IMR-90 (cell line): ENCODE data around the gene IFT81. TPM values are rescaled to one million over a fixed set of nuclear protein-coding genes. Genes with fewer than 3 reads are reported as not detected.
A peak's percentile ranks its signal among the peaks of the same experiment; 100 is the strongest.

Experiments
- ATAC-seq: fragments of 200-7000 bp; cut with Tn5 transposase; 2 replicates; pipeline ENCODE4 v1.9.1; 2020; ENCODE audit warnings: low read depth, mild to moderate bottlenecking, moderate library complexity
- BruUV-seq: library from RNA; stranded (reverse); fragments of 400-500 nt; replicated peaks from 2 replicates; lab custom pipeline; 2021; lab: Mats Ljungman, UMichigan
- CTCF ChIA-PET: fragments of 300-600 bp; formaldehyde crosslinking; extraction: SDS; loops from one replicate; lab custom pipeline; 2021; ENCODE audit warnings: antibody characterized with exemption; lab: Yijun Ruan, JAX
- POLR2A ChIA-PET: fragments of 300-600 bp; sonication (Branson Sonifier 250); formaldehyde crosslinking; loops from one replicate; lab custom pipeline; 2022; ENCODE audit warnings: antibody characterized with exemption; ENCODE audit not compliant: unreplicated experiment; lab: Charles Lee
- DNase-seq: peaks from one replicate; pipeline ENCODE4 v3.0.0; 2013
- H2AFZ ChIP-seq: replicated peaks from 2 replicates; pipeline ENCODE3; 2013; ENCODE audit warnings: low read length, mild to moderate bottlenecking; ENCODE audit not compliant: poor library complexity
- H2AK5ac ChIP-seq: 2 replicates; pipeline ENCODE4 v1.6.1; 2013; ENCODE audit warnings: low read depth, low read length, inconsistent platforms
- H2AK9ac ChIP-seq: replicated peaks from 2 replicates; pipeline ENCODE3; 2013; ENCODE audit warnings: mild to moderate bottlenecking, low read depth, low read length, moderate library complexity; ENCODE audit not compliant: poor library complexity
- H2BK120ac ChIP-seq: 2 replicates; pipeline ENCODE4 v1.6.1; 2013; ENCODE audit warnings: low read depth, low read length, inconsistent platforms
- H2BK15ac ChIP-seq: 3 replicates; pipeline ENCODE4 v1.6.1; 2013; ENCODE audit warnings: low read depth, low read length, inconsistent platforms
- H2BK20ac ChIP-seq: 2 replicates; pipeline ENCODE4 v1.6.1; 2013; ENCODE audit warnings: low read depth, mild to moderate bottlenecking, inconsistent platforms, low read length, moderate library complexity
- H2BK5ac ChIP-seq: 2 replicates; pipeline ENCODE4 v1.6.1; 2013; ENCODE audit warnings: mild to moderate bottlenecking, low read depth, low read length, inconsistent platforms; ENCODE audit not compliant: poor library complexity, severe bottlenecking
- H3K14ac ChIP-seq: replicated peaks from 2 replicates; pipeline ENCODE4 v1.6.1; 2013; ENCODE audit warnings: low read depth, low read length, inconsistent platforms
- H3K18ac ChIP-seq: 2 replicates; pipeline ENCODE4 v1.6.1; 2013; ENCODE audit warnings: low read depth, low read length, control low read depth
- H3K23ac ChIP-seq: 2 replicates; pipeline ENCODE4 v1.6.1; 2013; ENCODE audit warnings: low read depth, low read length, inconsistent platforms
- H3K27ac ChIP-seq: 2 replicates; pipeline ENCODE4 v1.5.1; 2013; ENCODE audit warnings: mild to moderate bottlenecking, control low read depth, low read length; ENCODE audit not compliant: insufficient read depth
- H3K27me3 ChIP-seq: 2 replicates; pipeline ENCODE4 v1.6.1; 2013; ENCODE audit warnings: low read length; ENCODE audit not compliant: control insufficient read depth, insufficient read depth
- H3K36me3 ChIP-seq: 2 replicates; pipeline ENCODE4 v1.6.1; 2013; ENCODE audit warnings: low read length, mixed read lengths; ENCODE audit not compliant: control insufficient read depth, insufficient read depth
- H3K4ac ChIP-seq: 2 replicates; pipeline ENCODE4 v1.6.1; 2013; ENCODE audit warnings: low read depth, low read length, inconsistent platforms
- H3K4me1 ChIP-seq: 2 replicates; pipeline ENCODE4 v1.6.1; 2013; ENCODE audit warnings: low read length, mixed read lengths; ENCODE audit not compliant: control insufficient read depth, insufficient read depth
- H3K4me2 ChIP-seq: 2 replicates; pipeline ENCODE4 v1.6.1; 2013; ENCODE audit warnings: low read depth, mild to moderate bottlenecking, control low read depth, low read length, moderate library complexity
- H3K4me3 ChIP-seq: 2 replicates; pipeline ENCODE4 v1.5.1; 2013; ENCODE audit warnings: low read depth, mild to moderate bottlenecking, control low read depth, low read length, moderate library complexity; ENCODE audit not compliant: insufficient read depth
- H3K56ac ChIP-seq: 2 replicates; pipeline ENCODE4 v1.6.1; 2013; ENCODE audit warnings: low read length, inconsistent platforms; ENCODE audit not compliant: insufficient read depth; ENCODE audit errors: extremely low read depth
- H3K79me1 ChIP-seq, 2 experiments: 2 replicates each; pipeline ENCODE4 v1.6.1; 2013; ENCODE audit warnings: low read length in 2 of 2, inconsistent platforms in 1 of 2, low read depth in 1 of 2
- H3K9ac ChIP-seq: 2 replicates; pipeline ENCODE4 v1.6.1; 2013; ENCODE audit warnings: low read depth, low read length, control low read depth
- H3K9me1 ChIP-seq: 2 replicates; pipeline ENCODE4 v1.6.1; 2013; ENCODE audit warnings: low read length, inconsistent platforms; ENCODE audit not compliant: insufficient read depth
- H3K9me3 ChIP-seq: 2 replicates; pipeline ENCODE4 v1.6.1; 2013; ENCODE audit warnings: low read length; ENCODE audit not compliant: control insufficient read depth, insufficient read depth
- H4K20me1 ChIP-seq: 2 replicates; pipeline ENCODE4 v1.6.1; 2013; ENCODE audit warnings: low read length, inconsistent platforms; ENCODE audit not compliant: insufficient read depth
- H4K5ac ChIP-seq: 2 replicates; pipeline ENCODE4 v1.6.1; 2013; ENCODE audit warnings: mild to moderate bottlenecking, low read depth, low read length, control low read depth
- H4K8ac ChIP-seq, 2 experiments: 2 replicates each; pipeline ENCODE4 v1.6.1; 2013; ENCODE audit warnings: low read depth in 2 of 2, low read length in 2 of 2, control low read depth in 1 of 2, inconsistent platforms in 1 of 2
- H4K91ac ChIP-seq: 2 replicates; pipeline ENCODE4 v1.6.1; 2013; ENCODE audit warnings: low read depth, low read length, inconsistent platforms; ENCODE audit not compliant: insufficient read depth
- BHLHE40 ChIP-seq: fragments of 150-350 bp; IDR thresholded peaks from 2 replicates; pipeline ENCODE4 v1.6.1; 2016; ENCODE audit warnings: mild to moderate bottlenecking, low read depth, low read length
- CEBPB ChIP-seq: IDR thresholded peaks from 2 replicates; pipeline ENCODE4 v1.6.1; 2012; ENCODE audit warnings: low read depth, low read length, improper control_type of control experiment
- CHD1 ChIP-seq: IDR thresholded peaks from 2 replicates; pipeline ENCODE4 v1.6.1; 2012; ENCODE audit warnings: low read depth, low read length, improper control_type of control experiment
- ELK1 ChIP-seq: fragments of 150-350 bp; IDR thresholded peaks from 2 replicates; pipeline ENCODE4 v1.6.1; 2016; ENCODE audit warnings: low read depth, mild to moderate bottlenecking, low read length, moderate library complexity, borderline replicate concordance
- FOS ChIP-seq: fragments of 150-350 bp; IDR thresholded peaks from 2 replicates; pipeline ENCODE4 v1.6.1; 2016; ENCODE audit warnings: low read depth, low read length
- MAFK ChIP-seq: IDR thresholded peaks from 2 replicates; pipeline ENCODE4 v1.6.1; 2012; ENCODE audit warnings: low read depth, low read length, improper control_type of control experiment
- MAZ ChIP-seq: IDR thresholded peaks from 2 replicates; pipeline ENCODE4 v1.6.1; 2012; ENCODE audit warnings: low read depth, mild to moderate bottlenecking, low read length, improper control_type of control experiment, moderate library complexity, borderline replicate concordance
- MXI1 ChIP-seq: IDR thresholded peaks from 2 replicates; pipeline ENCODE4 v1.6.1; 2012; ENCODE audit warnings: low read depth, mild to moderate bottlenecking, low read length, moderate library complexity, borderline replicate concordance
- NFE2L2 ChIP-seq: fragments of 150-350 bp; IDR thresholded peaks from 2 replicates; pipeline ENCODE4 v1.6.1; 2016; ENCODE audit warnings: low read depth, mild to moderate bottlenecking, low read length
- POLR2A ChIP-seq: IDR thresholded peaks from 2 replicates; pipeline ENCODE4 v1.6.1; 2012; ENCODE audit warnings: mild to moderate bottlenecking, low read depth, low read length
- RAD21 ChIP-seq: IDR thresholded peaks from 2 replicates; pipeline ENCODE4 v1.6.1; 2012; ENCODE audit warnings: low read length, improper control_type of control experiment
- RCOR1 ChIP-seq: IDR thresholded peaks from 2 replicates; pipeline ENCODE4 v1.6.1; 2012; ENCODE audit warnings: mild to moderate bottlenecking, low read length, improper control_type of control experiment; ENCODE audit not compliant: insufficient replicate concordance
- RFX5 ChIP-seq: IDR thresholded peaks from 2 replicates; pipeline ENCODE4 v1.8.0; 2012; ENCODE audit warnings: low read depth, mild to moderate bottlenecking, low read length, moderate library complexity
- SMC3 ChIP-seq: fragments of 150-350 bp; IDR thresholded peaks from 2 replicates; pipeline ENCODE4 v1.6.1; 2016; ENCODE audit warnings: low read depth, mild to moderate bottlenecking, antibody characterized with exemption, low read length, moderate library complexity
- WGBS, 2 experiments: methylation state at CpG; one replicate each; pipeline versions ENCODE4 v1.1.5 to v1.1.7; 2013; ENCODE audit warnings: missing lambda C conversion rate in 2 of 2; ENCODE audit not compliant: insufficient read length in 1 of 2; ENCODE audit errors: extremely low coverage in 2 of 2; 5-methylcytosine and 5-hydroxymethylcytosine counted together
- dilution Hi-C: fragments of 300-500 bp; cut with HindIII; formaldehyde crosslinking; loops from one replicate; pipeline ENCODE4 v1.14.3; 2018; ENCODE audit warnings: low sequenced_read_pairs; ENCODE audit not compliant: unreplicated experiment
- in situ Hi-C: fragments of 300-500 bp; cut with MboI; formaldehyde crosslinking; loops from 3 replicates; pipeline ENCODE4 v1.14.3; 2019; ENCODE audit warnings: low sequenced_read_pairs, inconsistent platforms, mixed read lengths
- intact Hi-C: fragments of 100-400 bp; cut with micrococcal nuclease; formaldehyde crosslinking; loops from 2 replicates; pipeline ENCODE4 v1.10.0; 2022
- polyA plus RNA-seq, 3 experiments: library from polyadenylated mRNA; depleted of rRNA; stranded (reverse); fragments of >200 nt; gene quantifications; 2 replicates each; pipeline ENCODE4 v1.2.3, GENCODE V29; 2012; ENCODE audit warnings: low replicate concordance in 1 of 3
- total RNA-seq: library from RNA; depleted of rRNA; stranded (reverse); fragments of >200 nt; gene quantifications from 2 replicates; pipeline ENCODE4 v1.2.3, GENCODE V29; 2012
- TF ChIP-seq, protein P1 (sequence below): fragments of 150-350 bp; IDR thresholded peaks from 2 replicates; pipeline ENCODE4 v1.6.1; 2017; ENCODE audit warnings: mild to moderate bottlenecking, antibody characterized with exemption, low read length, low read depth
- TF ChIP-seq, protein P2 (sequence below): conservative IDR thresholded peaks from 2 replicates; pipeline ENCODE4 v1.5.1; 2012; ENCODE audit warnings: mild to moderate bottlenecking, low read depth, low read length, improper control_type of control experiment

IFT81 gene
- total and polyA plus RNA-seq, 2 of the 4 experiments (the other 2 are of a cell fraction): 6.1 to 8.1 TPM

- peak overlapping the region; percentile 50 for H2BK120ac ChIP-seq
- H3K4me3 ChIP-seq: no peak overlapping the region
- peak overlapping the region; percentile 53 for H3K9ac ChIP-seq
- TF ChIP-seq CEBPB (no peak), MXI1 (no peak), POLR2A (no peak), ELK1 (no peak), NFE2L2 (peak; percentile 68; the same call in 1 of the 2 replicates), RFX5 (no peak), RCOR1 (no peak), BHLHE40 (0 out of 2 replicates have a peak, but pooled peaks have one; percentile 14), FOS (no peak), RAD21 (no peak), MAFK (no peak), MAZ (0 out of 2 replicates have a peak, but pooled peaks have one; percentile 21), CHD1 (no peak), SMC3 (no peak)
- TF ChIP-seq, protein P1, sequence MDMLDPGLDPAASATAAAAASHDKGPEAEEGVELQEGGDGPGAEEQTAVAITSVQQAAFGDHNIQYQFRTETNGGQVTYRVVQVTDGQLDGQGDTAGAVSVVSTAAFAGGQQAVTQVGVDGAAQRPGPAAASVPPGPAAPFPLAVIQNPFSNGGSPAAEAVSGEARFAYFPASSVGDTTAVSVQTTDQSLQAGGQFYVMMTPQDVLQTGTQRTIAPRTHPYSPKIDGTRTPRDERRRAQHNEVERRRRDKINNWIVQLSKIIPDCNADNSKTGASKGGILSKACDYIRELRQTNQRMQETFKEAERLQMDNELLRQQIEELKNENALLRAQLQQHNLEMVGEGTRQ: no peak
- TF ChIP-seq, protein P2, sequence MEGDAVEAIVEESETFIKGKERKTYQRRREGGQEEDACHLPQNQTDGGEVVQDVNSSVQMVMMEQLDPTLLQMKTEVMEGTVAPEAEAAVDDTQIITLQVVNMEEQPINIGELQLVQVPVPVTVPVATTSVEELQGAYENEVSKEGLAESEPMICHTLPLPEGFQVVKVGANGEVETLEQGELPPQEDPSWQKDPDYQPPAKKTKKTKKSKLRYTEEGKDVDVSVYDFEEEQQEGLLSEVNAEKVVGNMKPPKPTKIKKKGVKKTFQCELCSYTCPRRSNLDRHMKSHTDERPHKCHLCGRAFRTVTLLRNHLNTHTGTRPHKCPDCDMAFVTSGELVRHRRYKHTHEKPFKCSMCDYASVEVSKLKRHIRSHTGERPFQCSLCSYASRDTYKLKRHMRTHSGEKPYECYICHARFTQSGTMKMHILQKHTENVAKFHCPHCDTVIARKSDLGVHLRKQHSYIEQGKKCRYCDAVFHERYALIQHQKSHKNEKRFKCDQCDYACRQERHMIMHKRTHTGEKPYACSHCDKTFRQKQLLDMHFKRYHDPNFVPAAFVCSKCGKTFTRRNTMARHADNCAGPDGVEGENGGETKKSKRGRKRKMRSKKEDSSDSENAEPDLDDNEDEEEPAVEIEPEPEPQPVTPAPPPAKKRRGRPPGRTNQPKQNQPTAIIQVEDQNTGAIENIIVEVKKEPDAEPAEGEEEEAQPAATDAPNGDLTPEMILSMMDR: no peak
- 0 out of 2 replicates have a peak overlapping the region, but pooled peaks have one; percentile 41 for H3K4ac ChIP-seq
- H3K18ac ChIP-seq: peak overlapping the region; percentile 31
- no peaks in the 10 kb centered on the region for H3K9me3 ChIP-seq
- H3K56ac ChIP-seq: no peak overlapping the region
- CTCF ChIA-PET: no interaction called here
- H3K4me1 ChIP-seq: peaks cover 18% of the 10 kb centered on the region; the same call in 1 of the 2 replicates
- H2BK20ac ChIP-seq: no peak overlapping the region
- H4K20me1 ChIP-seq: no peaks in the 10 kb centered on the region
- DNase-seq (peak; percentile 61), ATAC-seq (peak; percentile 44)
- H3K14ac ChIP-seq: peak overlapping the region; percentile 27; the same call in 1 of the 2 replicates
- peak overlapping the region; percentile 72 for H3K4me2 ChIP-seq
- in situ Hi-C loops: no loop called here
- no peak overlapping the region for H3K23ac ChIP-seq
- no peak overlapping the region for H3K27ac ChIP-seq
- no TSS peak for BruUV-seq
- peak overlapping the region; percentile 75 for H2AFZ ChIP-seq
- WGBS, 2 experiments: 13% methylated on average over 4 of the region's 9 CpGs; no CpG with 5 or more reads in 1 of the 2 experiments
- intact Hi-C loops: no loop called here
- H3K9me1 ChIP-seq: peaks cover 16% of the 10 kb centered on the region
- H2AK9ac ChIP-seq: no peak overlapping the region
- H3K36me3 ChIP-seq: no peaks in the 10 kb centered on the region
- 0 out of 4 replicates have a peak, but pooled peaks cover 0 to 4% of the 10 kb centered on the region in 2 experiments for H3K79me1 ChIP-seq
- H4K8ac ChIP-seq: peak overlapping the region; percentile 41 to 68; a peak in 1 of 4 replicates
- no peak overlapping the region for H2BK5ac ChIP-seq
- dilution Hi-C loops: no loop called here
- no peak overlapping the region for H2AK5ac ChIP-seq
- no peaks in the 10 kb centered on the region for H3K27me3 ChIP-seq
- POLR2A ChIA-PET: no interaction called here
- H4K5ac ChIP-seq: peak overlapping the region; percentile 42
- H2BK15ac ChIP-seq: no peak overlapping the region
- no peak overlapping the region for H4K91ac ChIP-seq
Observed at GRCh38 chr12:110253176-110253575, 129.0 kb downstream of the IFT81 start.
